ENCODE results near the gene RAB37.

The RAB37 gene

DNA sequence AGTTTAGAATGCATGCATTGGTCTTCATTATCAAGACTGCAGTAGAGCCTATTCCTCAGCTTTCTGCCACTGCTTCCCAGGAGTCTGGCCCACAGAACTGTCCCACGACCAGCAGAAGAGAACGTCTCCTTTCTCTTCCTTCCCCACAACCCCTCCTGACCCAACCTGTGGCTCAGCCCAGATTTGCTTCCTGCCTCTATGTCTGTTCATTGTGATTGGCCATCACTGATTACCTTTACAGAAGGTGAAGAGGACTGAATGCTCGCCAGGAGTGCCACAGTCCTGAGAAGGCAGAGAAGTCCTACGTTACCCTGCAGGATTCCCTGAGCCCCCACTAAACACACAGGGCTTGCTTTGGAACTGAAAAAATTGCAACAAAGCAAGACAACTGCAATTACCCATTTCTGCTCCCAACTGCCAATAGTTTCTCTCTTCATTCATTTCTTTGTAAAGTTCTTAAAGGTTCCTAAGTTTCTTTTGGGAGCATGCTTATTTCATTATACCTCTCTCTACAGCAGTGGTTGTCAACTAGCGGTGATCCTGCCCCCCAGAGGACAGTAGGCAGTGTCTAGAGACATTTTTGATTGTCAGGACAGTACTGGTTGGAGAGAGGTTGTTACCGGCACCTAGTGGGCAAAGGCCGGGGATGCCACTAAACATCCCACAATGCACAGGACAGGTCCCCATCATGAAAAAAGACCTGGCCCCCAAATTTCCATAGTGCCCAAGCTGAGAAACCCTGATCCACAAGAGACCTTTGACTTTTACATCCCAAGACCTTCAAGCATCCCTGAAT lies 43.6 kb downstream of the RAB37 start:
- no peak for DNase-seq

DNA sequence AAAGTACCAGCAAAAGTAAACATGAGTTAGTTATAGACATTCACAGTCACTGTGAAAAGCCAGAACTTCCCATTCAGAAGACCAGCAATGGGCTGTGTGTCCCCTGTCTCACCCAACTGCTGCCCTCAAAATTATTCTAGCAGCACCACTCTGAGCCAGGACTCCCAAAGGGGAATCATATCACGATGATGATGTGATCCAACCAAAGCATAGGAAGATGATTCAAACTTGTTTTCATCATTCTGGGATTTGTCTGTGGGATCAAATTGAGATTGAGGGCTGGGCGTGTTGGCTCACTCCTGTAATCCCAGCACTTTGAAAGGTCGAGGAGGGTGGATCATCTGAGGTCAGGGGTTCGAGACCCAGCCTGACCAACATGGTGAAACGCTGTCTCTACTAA lies 45.5 kb downstream of the RAB37 start:
- no peak for DNase-seq

DNA sequence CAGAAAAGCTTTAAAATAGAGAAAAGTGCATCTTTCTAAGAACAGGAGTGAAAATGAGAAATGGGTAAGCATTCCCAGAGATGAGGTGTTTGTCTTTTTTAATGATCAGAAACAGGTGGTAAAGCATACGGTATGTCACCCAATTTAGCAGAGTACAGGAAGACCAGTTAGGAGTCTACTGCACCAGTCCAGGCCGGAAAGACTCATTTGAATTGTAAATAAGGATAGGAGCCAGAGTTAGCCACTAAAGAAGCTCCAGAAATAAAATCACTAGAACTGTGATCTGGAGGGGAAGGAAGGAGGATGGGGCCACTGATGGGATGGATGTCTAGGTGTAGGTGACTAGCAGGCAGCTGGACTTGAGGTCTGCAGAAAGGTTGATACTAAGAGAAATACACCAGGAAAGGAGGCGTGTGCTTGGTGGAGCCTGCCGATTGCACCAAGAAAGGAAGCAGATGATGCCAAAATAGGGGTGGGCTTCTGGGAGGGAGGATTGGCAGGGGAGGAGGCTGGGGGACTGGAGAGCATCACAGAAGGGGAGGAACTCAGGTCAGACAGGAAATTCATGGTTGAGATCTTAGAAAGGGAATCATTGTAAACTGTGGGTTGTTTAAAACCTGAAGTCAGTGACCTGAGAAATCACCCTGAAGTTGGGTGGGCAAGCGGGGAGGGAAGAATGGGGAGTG lies 47.2 kb downstream of the RAB37 start:
- DNase-seq: no peak

DNA sequence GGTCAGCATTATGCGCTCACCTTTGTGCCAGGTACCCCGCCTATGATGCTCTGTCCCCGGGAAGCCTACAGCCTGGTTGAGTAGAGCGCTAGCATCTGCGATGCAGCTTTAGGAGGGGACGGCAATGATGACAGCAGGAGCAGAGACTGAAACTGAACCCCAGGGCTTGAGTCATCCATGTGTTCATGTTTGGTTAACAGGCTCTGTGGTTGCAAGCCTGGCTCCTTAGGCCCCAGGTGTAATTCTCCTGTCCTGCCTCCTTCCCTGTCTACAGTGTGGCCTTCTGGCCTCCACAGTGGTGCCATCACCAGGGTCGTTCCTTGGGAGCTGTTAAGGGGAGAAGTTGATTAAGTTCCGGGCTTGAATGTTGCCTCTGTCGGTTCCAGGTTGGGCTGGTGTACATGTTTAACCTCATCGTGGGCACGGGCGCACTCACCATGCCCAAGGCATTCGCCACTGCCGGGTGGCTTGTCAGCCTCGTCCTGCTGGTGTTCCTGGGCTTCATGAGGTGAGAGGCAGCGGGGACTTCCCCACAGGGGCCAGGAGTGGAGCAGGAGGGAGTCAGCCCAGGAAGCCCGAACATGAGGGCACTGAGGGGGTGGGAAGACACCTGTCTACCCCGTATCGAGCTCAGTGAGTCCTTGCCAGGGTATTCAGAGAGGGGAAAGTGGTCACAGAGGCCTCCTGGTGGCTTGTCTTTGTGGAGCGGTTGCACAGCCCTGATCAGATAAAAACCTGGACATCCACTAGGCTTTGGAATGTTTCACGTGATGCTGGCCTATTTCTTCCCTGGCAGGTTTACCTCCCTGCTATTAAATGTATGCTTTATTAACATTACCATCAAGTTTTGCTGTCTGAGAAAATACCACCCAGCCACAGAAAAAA lies 48.3 kb downstream of the RAB37 start:
- DNase-seq: no peak

DNA sequence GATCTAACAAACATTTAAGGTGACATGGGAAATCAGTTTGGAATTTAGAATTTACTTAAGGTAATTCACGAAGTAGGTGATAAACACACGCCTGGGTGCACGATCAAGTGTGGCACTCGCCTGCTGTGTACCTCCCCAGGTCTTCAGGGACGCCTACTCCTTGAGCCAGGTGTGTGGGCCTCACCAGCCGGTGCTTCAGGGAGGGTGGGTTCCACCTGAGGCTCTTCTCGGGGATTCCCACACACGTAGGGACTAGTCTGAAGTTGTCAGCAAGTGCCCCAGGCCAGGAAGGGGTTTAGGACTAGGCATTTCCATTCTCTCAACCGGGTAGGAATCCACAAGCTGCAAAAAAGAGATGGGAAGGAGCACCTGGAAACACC lies 48.9 kb downstream of the RAB37 start:
- DNase-seq: no peak

DNA sequence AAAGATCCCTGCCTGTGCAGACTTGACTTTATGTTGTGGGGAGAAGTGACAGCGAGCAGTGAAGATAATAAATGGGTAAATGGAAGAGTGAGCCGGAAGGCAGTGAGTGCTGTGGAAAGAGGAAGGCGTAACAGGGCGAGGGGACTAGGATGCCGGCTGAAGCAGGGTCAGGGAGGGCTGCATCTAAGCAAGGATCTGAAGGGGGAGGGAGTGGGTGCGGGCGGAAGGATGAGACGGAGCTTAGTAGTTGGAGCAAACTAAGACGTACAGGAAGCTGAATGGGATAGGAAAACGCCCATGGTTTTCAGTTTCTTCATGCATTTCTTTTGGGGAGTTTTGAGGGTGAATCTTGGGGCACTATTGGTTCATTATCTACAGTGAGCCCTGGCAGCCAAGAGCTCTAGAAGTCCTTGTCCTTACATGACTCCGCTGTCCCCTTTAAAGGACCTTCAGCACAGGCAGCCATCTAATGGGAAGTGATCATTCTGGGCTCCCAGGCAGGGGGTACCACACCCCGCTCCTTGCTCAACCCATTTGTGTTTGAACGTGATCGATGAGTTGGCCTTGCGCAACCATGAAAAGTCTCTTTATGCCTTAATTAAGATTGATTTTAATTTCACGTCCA lies 49.5 kb downstream of the RAB37 start:
- DNase-seq: no peak

DNA sequence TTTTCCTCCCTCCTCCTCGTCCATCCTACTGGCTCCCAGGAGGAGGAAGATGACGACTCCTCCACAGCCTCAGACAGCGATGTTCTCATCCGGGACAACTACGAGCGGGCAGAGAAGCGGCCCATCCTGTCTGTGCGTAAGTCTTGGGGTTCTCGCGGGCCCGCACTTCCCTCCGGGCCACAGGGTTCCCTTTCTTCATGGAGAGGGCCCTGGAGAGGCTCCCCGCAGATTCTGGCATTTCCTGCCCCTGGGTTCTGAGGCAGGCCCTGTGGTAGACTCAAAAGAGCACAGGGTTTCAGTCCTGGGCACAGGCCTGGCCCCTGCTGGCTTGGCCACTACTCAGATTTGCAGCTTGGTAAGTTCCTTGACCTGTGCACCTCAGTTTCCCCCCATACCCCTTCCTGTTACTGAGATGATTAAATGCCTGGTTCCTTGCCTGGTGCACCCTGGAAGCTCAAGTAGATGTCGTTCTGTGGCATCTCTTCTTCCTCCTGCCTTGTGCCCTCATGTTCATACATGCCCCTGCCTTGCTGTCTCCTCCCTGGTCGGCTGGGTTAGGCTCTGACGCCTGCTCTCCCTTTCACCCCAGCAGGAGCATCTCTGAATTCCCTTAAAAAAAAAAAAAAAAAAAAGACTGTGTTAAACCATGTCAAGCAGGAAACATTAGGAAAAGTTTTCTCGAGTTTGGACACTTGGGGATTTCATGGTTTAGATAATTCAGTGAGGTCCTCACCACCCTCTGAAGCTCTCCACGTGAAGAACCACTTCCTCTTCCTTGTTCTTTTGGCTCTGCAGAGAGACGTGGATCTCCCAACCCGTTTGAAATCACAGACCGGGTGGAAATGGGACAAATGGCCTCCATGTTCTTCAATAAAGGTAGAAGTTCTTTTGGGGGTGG lies 53.4 kb downstream of the RAB37 start:
- no peak for DNase-seq

DNA sequence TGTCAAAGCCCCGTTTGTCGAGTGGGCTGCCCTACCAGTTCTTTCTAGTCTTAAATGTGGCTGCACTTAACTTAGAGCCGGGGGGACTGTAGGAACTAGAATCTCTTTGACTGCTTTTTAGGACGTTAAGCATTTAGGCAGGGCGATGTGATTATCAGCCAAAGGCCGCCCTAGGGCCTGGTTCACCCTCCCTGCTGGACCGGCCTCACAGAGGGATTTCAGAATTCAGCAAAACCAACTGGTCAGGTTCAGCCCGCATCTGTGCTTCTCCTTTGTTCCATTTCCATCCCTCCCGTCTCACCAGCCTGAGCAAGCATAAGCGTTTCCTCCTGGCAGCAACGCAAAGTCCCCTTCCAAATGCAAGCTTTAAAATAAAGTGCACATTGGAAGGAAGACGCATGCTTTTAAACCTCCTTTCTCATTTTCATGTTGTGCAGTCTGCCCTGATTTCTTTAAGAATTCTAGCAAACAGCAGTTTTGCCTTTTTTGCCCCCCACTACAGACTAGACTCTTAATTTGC lies 55.6 kb downstream of the RAB37 start:
- DNase-seq: no peak

DNA sequence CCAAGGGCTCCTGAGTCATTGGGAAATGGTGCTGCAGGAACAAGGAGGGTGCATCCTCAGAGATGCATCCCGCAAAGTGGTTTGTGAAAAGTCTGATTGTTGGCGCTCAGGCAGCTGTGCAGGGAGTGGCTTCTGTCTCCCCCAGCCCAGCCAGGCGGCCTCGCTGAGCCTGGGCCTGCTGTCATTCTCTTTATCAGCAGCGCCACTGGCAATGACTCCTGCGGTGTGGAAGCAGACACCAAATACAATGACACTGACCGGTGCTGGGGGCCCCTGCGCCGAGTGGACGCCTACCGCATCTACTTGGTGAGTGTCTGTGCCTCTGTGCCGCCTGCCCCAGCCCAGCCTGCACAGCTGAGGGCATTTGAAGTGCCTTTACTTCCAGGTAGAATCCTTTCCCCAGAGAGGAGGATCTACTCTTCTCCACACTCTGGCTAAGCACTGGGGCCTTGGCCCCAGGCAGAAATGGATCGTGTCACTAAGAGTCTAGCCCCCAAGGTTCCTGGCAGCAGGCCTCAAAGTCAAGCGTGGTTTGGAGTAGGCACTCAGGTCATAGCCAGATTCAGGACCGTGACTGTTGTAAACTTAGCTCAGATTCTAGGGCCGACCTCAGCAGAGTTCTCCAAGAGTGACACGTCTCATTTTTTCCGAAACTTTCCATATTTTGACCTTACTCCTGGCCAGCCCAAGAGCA lies 58.4 kb downstream of the RAB37 start:
- no peak for DNase-seq

DNA sequence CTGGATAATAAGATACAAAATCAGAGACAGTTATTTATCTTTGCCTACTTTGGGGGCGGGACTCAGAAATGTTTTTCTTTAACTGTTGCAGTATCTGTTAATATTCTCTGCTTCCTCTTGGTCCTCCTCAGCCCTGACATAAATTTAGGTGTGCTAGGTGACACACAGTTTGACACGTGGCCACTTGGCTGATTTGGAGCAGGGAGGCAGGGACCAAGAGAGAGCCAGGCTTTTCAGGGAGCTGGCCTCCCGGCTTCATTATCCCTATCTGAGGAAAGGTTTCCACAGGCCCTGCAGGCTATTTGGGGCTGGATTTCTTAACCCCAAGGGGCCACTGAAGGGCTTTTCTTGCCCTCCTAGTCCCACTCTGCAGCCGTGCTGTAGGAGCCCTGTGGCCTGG lies 59.2 kb downstream of the RAB37 start:
- DNase-seq: no peak

DNA sequence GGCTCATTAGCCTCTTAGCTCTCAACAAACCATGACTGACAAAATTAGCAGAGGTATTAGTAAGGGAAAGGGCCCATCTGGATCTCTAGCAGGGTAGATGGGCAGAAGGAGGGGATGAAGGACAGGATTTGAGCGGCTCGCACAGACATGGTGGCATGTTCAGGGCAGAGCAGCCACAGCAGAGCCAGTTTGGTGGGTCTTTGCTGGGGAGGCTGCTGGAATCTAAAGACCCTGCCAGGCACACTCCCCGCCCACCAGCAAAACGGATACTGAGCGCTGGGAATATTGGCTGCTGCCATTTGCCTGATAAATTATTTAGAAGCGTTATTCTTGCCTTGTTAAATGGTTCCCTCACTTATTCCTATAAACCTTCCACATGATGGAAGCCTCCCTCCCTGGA lies 59.8 kb downstream of the RAB37 start:
- DNase-seq: no peak

Data from fibroblast of skin of abdomen (primary cell).